GM20000 (cell line): ENCODE results near the gene ZNF557.
"Not testable (repeated sequence)": the region's sequence is repeated elsewhere in the genome, so short reads cannot be mapped to it uniquely, and the experiment has no call there.

Experiments used
- DNase-seq: peaks from one replicate; pipeline ENCODE4 v3.0.0; 2012; ENCODE audit warnings: low spot score
- CTCF ChIP-seq: IDR thresholded peaks from 2 replicates; pipeline ENCODE4 v1.5.1; 2012; ENCODE audit warnings: mild to moderate bottlenecking, control low read depth; ENCODE audit errors: extremely low read depth, missing control alignments

Gene ZNF557

DNA sequence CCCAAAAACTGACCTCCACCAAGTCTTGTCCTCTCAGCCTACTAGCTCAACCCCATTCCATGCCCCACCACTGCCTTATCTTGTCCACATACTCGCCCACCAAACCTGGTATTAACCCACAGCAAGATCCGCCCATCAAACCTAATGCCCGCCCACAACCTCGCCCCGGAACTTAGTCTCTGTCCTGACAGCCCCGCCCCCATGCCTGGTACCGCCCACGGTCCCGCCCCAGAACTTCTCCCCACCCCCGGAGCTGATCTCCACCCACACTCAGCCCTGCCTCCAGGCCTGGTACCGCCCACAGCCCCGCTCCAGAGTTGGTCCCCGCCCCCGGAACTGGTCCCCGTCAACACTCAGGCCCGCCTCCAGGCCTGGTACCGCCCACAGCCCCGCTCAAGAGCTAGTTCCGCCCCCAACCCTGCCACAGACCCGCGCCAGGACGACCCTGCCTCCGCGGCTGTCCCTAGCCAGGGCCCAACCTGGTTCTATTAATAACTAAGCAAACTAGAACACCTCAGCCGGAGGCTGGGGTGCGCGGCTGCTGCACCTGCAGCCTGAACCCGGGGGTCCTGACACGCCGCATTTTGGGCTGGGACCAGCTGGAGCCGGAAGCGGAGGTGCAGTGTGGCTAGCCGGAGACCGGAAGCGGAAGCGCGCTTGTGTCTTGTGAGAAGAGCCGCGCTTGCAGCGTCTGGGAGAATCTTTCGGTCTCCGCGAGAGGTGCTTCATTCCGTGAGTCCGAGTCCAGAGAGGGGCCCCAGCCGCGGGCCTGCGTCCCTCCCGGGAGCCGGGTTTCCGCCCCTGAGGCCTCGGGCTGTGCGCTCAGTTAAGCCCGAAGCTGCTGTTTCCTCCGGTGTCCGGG, at the start of gene ZNF557:
TSS of gene ZNF557 (plus strand) at position 662 of the 862 bp plus-strand sequence. CDS start 5,372 bp downstream, outside the sequence.
- peak; percentile 97 for DNase-seq
- TF ChIP-seq CTCF, result no peak

GRCh38 chr19:7021331-7021730, 48.2 kb upstream of the ZNF557 start, which contains the start of gene MBD3L2B:
Gene MBD3L2B (minus strand): TSS chr19:7021431. CDS start chr19:7021397, 34 bp downstream.
- DNase-seq, result not testable (repeated sequence)

GRCh38 chr19:7028790-7029189, 40.7 kb upstream of the ZNF557 start:
- not testable (repeated sequence) for DNase-seq

DNA sequence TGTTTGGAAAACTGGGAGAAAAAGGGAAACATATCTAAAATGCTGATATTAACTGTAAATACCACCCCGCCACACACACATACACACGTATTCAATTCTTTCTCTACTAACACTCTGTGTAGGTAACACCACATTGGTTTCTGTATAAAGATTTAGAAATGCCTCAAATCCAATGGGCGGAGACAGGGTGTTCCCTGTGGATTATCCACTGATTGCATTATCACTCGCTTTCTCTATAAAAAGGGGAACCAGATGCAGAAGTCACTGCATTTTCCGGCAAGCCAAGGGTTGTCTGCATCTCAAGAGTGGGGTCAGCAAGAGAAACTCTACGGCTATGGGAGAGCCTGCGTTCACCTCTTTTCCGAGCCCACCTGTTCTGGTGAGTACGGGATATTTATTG, 39.2 kb upstream of the ZNF557 start, which contains the start of gene MBD3L5:
TSS of gene MBD3L5 (plus strand) at position 301 of the 400 bp plus-strand sequence. CDS start at position 335, 34 bp downstream.
- DNase-seq, result not testable (repeated sequence)

GRCh38 chr19:7040079-7040478, 29.4 kb upstream of the ZNF557 start, which contains the start of gene MBD3L4:
Gene MBD3L4 (minus strand): TSS chr19:7040179. CDS start chr19:7040144, 35 bp downstream.
- not testable (repeated sequence) for DNase-seq

DNA sequence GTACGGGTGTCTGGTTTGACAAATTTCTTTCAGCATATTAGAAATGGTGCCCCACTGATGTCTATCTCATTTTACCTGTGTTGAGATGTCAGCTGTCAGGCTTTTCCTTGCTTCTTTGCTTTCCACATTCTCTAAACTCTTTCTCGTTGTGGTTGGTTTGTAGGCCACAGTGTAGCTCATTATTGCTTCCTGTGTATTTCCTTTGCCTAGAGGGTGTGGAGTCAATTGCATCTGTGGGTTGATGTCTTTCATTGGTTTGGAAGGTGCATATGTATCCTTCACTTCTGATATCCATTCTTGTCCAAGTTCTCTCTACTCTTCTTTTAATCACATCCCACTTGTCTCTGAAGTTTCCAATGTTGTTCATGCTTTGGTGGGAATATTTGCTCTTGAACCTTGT, 27.9 kb upstream of the ZNF557 start:
- not testable (repeated sequence) for DNase-seq

GRCh38 chr19:7049021-7049420, 20.5 kb upstream of the ZNF557 start, which contains the start of gene MBD3L2:
Gene MBD3L2 (plus strand): TSS chr19:7049321. CDS start chr19:7049374, 53 bp downstream.
- DNase-seq, result not testable (repeated sequence)

- DNase-seq, result not testable (repeated sequence)
Measured at GRCh38 chr19:7051421-7051820, 18.1 kb upstream of the ZNF557 start.

DNA sequence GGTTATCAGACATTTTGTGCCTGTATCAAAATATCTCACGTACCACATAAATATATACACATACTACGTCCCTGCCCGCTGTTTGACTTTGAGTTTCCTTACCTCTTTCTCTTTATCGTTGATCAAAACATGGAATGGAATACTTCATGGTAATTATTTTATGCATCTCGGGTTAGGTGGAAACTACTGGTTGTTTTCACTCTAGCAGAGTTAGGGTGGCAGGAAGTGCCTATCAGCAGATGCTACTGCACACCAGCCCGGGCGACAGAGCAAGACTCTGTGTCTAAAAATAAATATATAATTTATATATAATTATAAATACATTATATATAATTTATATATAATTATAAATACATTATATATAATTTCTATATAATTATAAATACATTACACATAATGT, 16.6 kb upstream of the ZNF557 start:
- not testable (repeated sequence) for DNase-seq

DNA sequence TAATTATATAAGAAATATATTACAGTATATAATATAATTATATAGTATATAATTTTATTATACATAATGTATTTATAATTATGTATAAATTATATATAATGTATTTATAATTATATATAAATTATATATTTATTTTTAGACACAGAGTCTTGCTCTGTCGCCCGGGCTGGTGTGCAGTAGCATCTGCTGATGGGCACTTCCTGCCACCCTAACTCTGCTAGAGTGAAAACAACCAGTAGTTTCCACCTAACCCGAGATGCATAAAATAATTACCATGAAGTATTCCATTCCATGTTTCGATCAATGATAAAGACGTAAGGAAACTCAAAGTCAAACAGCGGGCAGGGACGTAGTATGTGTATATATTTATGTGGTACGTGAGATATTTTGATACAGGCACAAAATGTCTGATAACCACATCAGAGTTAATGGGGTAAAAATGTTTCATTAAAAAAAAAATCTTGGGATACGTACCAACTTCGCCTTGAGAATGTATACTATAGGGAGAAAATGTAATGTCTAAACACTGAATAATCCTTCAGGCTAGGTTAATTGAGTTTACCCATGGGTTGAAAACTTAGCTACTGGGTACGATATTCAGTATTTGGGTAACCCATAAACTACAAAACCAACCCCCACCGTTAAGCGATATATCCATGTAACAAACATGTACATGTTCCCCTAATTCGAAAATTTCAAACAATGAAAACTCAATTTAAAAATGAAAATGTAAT, 14.7 kb upstream of the ZNF557 start:
- not testable (repeated sequence) for DNase-seq

DNA sequence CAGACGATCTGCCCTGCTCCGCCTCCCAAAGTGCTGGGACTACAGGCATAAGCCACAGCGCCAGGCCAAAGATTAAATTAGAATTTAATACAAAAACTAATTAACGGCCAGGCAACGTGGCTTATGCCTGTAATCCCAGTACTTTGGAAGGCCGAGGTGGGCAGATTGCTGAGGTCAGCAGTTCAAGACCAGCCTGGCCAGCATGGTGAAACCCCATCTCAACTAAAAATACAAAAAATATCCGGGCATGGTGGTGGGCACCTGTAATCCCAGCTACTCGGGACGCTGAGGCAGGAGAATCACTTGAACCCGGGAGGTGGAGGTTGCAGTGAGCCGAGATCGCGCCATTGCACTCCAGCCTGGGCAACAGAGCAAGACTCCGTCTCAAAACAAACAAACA, 13.8 kb upstream of the ZNF557 start:
- DNase-seq, result not testable (repeated sequence)

DNA sequence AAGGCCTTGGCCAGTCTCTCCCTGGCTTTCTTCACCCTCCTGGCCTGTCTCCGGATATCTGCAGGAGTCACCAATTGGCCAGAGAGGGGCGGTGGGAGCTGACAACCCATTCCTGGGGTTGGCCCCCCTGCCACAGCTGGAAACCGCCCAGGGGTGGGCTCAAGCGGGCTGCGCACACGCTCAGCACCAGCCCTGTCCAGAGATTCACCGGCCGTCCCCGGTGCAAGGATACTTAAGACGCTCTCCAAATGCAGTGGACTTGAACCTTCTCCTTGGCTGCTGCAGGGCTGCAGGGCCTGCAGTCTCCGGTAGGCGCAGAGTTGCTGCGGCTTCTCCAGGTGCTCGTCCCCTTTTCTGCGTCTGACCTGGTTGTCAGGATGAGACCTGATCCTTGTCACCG, 13.1 kb upstream of the ZNF557 start:
- not testable (repeated sequence) for DNase-seq

DNA sequence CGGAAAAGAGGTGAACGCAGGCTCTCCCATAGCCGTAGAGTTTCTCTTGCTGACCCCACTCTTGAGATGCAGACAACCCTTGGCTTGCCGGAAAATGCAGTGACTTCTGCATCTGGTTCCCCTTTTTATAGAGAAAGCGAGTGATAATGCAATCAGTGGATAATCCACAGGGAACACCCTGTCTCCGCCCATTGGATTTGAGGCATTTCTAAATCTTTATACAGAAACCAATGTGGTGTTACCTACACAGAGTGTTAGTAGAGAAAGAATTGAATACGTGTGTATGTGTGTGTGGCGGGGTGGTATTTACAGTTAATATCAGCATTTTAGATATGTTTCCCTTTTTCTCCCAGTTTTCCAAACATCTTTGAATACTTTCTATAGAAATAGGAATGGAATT, 10.9 kb upstream of the ZNF557 start, which contains the start of gene MBD3L3:
TSS of gene MBD3L3 (minus strand) at position 101 of the 400 bp plus-strand sequence. CDS start at position 30, 71 bp downstream.
- not testable (repeated sequence) for DNase-seq

DNA sequence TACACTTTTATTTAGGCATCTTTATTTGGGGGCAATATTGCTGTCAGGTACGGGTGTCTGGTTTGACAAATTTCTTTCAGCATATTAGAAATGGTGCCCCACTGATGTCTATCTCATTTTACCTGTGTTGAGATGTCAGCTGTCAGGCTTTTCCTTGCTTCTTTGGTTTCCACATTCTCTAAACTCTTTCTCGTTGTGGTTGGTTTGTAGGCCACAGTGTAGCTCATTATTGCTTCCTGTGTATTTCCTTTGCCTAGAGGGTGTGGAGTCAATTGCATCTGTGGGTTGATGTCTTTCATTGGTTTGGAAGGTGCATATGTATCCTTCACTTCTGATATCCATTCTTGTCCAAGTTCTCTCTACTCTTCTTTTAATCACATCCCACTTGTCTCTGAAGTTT, 9.5 kb upstream of the ZNF557 start:
- not testable (repeated sequence) for DNase-seq

GRCh38 chr19:7063339-7063738, 6.2 kb upstream of the ZNF557 start:
- no peak for DNase-seq
- TF ChIP-seq CTCF, result no peak
